Right lobe of liver (tissue), 4 donors: ENCODE measurements around the gene TBXA2R.

Experiments used
- POLR2A ChIP-seq: fragments of 450-650 bp; IDR thresholded peaks from one replicate; pipeline ENCODE4 v1.6.1; 2017; ENCODE audit warnings: antibody characterized with exemption, mild to moderate bottlenecking
- TF ChIP-seq, protein P1 (sequence below), 4 donors: fragments of 200-600 bp in 3 of 4; fragments of 450-650 bp in 1 of 4; IDR thresholded peaks; one replicate each; pipeline versions ENCODE4 v1.5.1 to v1.8.0; 2016 to 2022; ENCODE audit warnings: antibody characterized with exemption in 4 of 4, mild to moderate bottlenecking in 2 of 4
- donor health status: DM: no; HTN: no; CAD: no.
- donor health status: DM: no; HTN: no; CAD: no.
- donor health status: DM: no; HTN: yes; CAD: no.

DNA sequence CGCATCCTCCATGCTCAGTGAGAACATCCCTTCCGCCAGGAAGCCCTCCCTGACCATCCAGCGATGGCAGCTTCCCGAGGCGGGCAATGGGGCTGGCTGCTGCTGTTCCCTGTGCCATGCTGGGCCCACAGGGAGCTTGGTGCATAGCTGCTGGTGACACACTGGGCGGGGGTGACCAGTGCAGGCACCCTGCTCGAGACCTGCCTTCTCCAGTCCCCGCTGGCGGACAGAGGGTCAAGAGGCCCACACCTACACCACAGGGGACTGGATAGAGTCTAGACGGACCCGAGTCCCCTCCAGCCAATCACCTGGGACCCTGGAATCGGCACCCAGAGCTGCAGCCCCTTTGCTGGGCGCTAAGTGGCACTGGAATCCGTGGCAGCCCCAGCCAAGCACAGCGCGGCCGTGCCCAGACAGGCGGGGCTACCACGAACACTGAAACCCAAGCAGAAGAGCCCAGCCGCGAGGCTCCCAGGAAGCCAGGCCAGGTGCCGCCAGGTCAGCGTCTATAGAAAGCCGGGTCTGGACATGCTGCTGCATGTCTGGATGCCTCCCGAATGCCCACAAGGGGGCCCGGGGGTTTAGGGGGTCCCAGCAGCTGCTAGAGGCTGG is 9.0 kb upstream of the TBXA2R start:
- TF ChIP-seq, protein P1, sequence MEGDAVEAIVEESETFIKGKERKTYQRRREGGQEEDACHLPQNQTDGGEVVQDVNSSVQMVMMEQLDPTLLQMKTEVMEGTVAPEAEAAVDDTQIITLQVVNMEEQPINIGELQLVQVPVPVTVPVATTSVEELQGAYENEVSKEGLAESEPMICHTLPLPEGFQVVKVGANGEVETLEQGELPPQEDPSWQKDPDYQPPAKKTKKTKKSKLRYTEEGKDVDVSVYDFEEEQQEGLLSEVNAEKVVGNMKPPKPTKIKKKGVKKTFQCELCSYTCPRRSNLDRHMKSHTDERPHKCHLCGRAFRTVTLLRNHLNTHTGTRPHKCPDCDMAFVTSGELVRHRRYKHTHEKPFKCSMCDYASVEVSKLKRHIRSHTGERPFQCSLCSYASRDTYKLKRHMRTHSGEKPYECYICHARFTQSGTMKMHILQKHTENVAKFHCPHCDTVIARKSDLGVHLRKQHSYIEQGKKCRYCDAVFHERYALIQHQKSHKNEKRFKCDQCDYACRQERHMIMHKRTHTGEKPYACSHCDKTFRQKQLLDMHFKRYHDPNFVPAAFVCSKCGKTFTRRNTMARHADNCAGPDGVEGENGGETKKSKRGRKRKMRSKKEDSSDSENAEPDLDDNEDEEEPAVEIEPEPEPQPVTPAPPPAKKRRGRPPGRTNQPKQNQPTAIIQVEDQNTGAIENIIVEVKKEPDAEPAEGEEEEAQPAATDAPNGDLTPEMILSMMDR (IDR thresholded peaks at IDR 0.05), result no peak
- TF ChIP-seq POLR2A, result no peak
